SK-MEL-5 (cell line): ENCODE measurements around the gene HSPA8. TPM values are rescaled to one million over a fixed set of nuclear protein-coding genes. Genes with fewer than 3 reads are reported as not detected.
"Not testable (repeated sequence)": the region's sequence is repeated elsewhere in the genome, so short reads cannot be mapped to it uniquely, and the experiment has no call there.

Experiments
- DNase-seq: peaks from one replicate; pipeline ENCODE4 v3.0.0-alpha.2; 2016; ENCODE audit warnings: low read depth, low spot score
- in situ Hi-C: cut with HindIII; loops from 2 replicates; pipeline ENCODE4 v1.10.0; 2016; ENCODE audit warnings: low sequenced_read_pairs, high pct_unique_total_duplicates, low pct_unique_long_range_greater_than_20kb
- total RNA-seq: library from RNA; depleted of rRNA; stranded (reverse); fragments of >200 nt; shearing (Covaris generic); gene quantifications from 2 replicates; pipeline ENCODE4 v1.2.3, GENCODE V29; 2014

HSPA8 gene
- total RNA-seq, 1 experiment from 2014 or later, result 5,709 TPM

GRCh38 chr11:123082977-123083376, 21.0 kb upstream of the HSPA8 start:
- in situ Hi-C loops, result no loop called here
- no peak for DNase-seq

GRCh38 chr11:123080015-123080414, 18.1 kb upstream of the HSPA8 start:
- DNase-seq, result no peak
- in situ Hi-C loops, result no loop called here

- in situ Hi-C loops, result no loop called here
- no peak for DNase-seq
Measured at GRCh38 chr11:123076484-123076883, 14.5 kb upstream of the HSPA8 start.

- DNase-seq, result no peak
- in situ Hi-C loops, result no loop called here
Measured at GRCh38 chr11:123073343-123074057, 11.6 kb upstream of the HSPA8 start.

GRCh38 chr11:123072762-123073161, 10.8 kb upstream of the HSPA8 start:
- no peak for DNase-seq
- in situ Hi-C loops, result no loop called here

GRCh38 chr11:123072332-123072761, 10.4 kb upstream of the HSPA8 start:
- no peak for DNase-seq
- in situ Hi-C loops, result no loop called here

GRCh38 chr11:123069908-123070821, 8.2 kb upstream of the HSPA8 start:
- no peak for DNase-seq
- in situ Hi-C loops, result no loop called here

- DNase-seq, result no peak
- in situ Hi-C loops, result no loop called here
Measured at GRCh38 chr11:123065621-123066020, 3.7 kb upstream of the HSPA8 start.

- in situ Hi-C loops, result no loop called here
- DNase-seq, result no peak
Measured at GRCh38 chr11:123063826-123064657, 2.1 kb upstream of the HSPA8 start.

GRCh38 chr11:123062892-123063825, 1.2 kb upstream of the HSPA8 start:
- in situ Hi-C loops, result no loop called here
- DNase-seq, result peak; percentile 67

GRCh38 chr11:123062158-123062891, 389 bp upstream of the HSPA8 start:
- in situ Hi-C loops, result no loop called here
- peak; percentile 96 for DNase-seq

- in situ Hi-C loops, result no loop called here
- no peak for DNase-seq
Measured at GRCh38 chr11:123060277-123061000, 1.5 kb downstream of the HSPA8 start.

GRCh38 chr11:123059041-123059920, 2.7 kb downstream of the HSPA8 start:
- DNase-seq, in situ Hi-C loops: not testable (repeated sequence)

- in situ Hi-C loops, result no loop called here
- no peak for DNase-seq
Measured at GRCh38 chr11:123057661-123058305, 4.2 kb downstream of the HSPA8 start.
